Activated naive CD8-positive, alpha-beta T cell treated with anti-CD3 and anti-CD28 coated beads, Interleukin-2, amount 50 U/mL, for 24 hours (primary cell): ENCODE measurements around the gene CLMP.
"Not testable (repeated sequence)": the region's sequence is repeated elsewhere in the genome, so short reads cannot be mapped to it uniquely, and the experiment has no call there.

Experiments used
- ATAC-seq: fragments of 150-1000 bp; cut with Tn5 transposase; one replicate; pipeline ENCODE4 v1.10.0; 2021
- DNase-seq: peaks from one replicate; pipeline ENCODE4 v3.0.0; 2021
- H3K27ac Mint-ChIP-seq: one replicate; pipeline ENCODE4 v1.8.0; 2021; ENCODE audit warnings: mild to moderate bottlenecking, mixed read lengths
- H3K27me3 Mint-ChIP-seq: one replicate; pipeline ENCODE4 v1.8.0; 2021; ENCODE audit warnings: mixed read lengths
- H3K36me3 Mint-ChIP-seq: one replicate; pipeline ENCODE4 v1.8.0; 2021; ENCODE audit warnings: low read depth, mixed read lengths
- H3K4me1 Mint-ChIP-seq: one replicate; pipeline ENCODE4 v1.8.0; 2021; ENCODE audit warnings: mixed read lengths
- H3K4me3 Mint-ChIP-seq: one replicate; pipeline ENCODE4 v1.8.0; 2021; ENCODE audit warnings: mild to moderate bottlenecking, moderate library complexity, mixed read lengths
- H3K9me3 Mint-ChIP-seq: one replicate; pipeline ENCODE4 v1.8.0; 2021; ENCODE audit warnings: mixed read lengths

Gene CLMP

GRCh38 chr11:123129920-123130319 lies 65.1 kb downstream of the CLMP start:
- Mint-ChIP-seq H3K9me3 (no peaks in the 10 kb centered on the region), H3K27ac (no peak overlapping the region), H3K4me3 (no peak overlapping the region), H3K27me3 (no peaks in the 10 kb centered on the region), H3K4me1 (peaks cover 6% of the 10 kb centered on the region), H3K36me3 (no peaks in the 10 kb centered on the region)
- DNase-seq (no peak), ATAC-seq (peak; percentile 52)

- DNase-seq (no peak), ATAC-seq (no peak)
- Mint-ChIP-seq H3K36me3 (no peaks in the 10 kb centered on the region), H3K27ac (no peak overlapping the region), H3K9me3 (no peaks in the 10 kb centered on the region), H3K4me3 (no peak overlapping the region), H3K4me1 (peaks cover 5% of the 10 kb centered on the region), H3K27me3 (peaks cover 2% of the 10 kb centered on the region)
These were observed 69.9 kb downstream of the CLMP start for GRCh38 chr11:123125169-123125568.

GRCh38 chr11:123122852-123123251 lies 72.2 kb downstream of the CLMP start:
- DNase-seq (no peak), ATAC-seq (no peak)
- Mint-ChIP-seq H3K4me1 (peaks cover 6% of the 10 kb centered on the region), H3K4me3 (no peak overlapping the region), H3K9me3 (no peaks in the 10 kb centered on the region), H3K27ac (no peak overlapping the region), H3K36me3 (no peaks in the 10 kb centered on the region), H3K27me3 (peaks cover 6% of the 10 kb centered on the region)

GRCh38 chr11:123122341-123122740 lies 72.7 kb downstream of the CLMP start:
- DNase-seq (no peak), ATAC-seq (no peak)
- Mint-ChIP-seq H3K27ac (no peak overlapping the region), H3K27me3 (peaks cover 6% of the 10 kb centered on the region), H3K4me3 (no peak overlapping the region), H3K9me3 (no peaks in the 10 kb centered on the region), H3K36me3 (no peaks in the 10 kb centered on the region), H3K4me1 (peaks cover 6% of the 10 kb centered on the region)

GRCh38 chr11:123116486-123116885 lies 78.6 kb downstream of the CLMP start:
- Mint-ChIP-seq H3K36me3 (no peaks in the 10 kb centered on the region), H3K4me1 (peaks cover 6% of the 10 kb centered on the region), H3K4me3 (no peak overlapping the region), H3K27ac (no peak overlapping the region), H3K27me3 (peaks cover 4% of the 10 kb centered on the region), H3K9me3 (peaks cover 5% of the 10 kb centered on the region)
- ATAC-seq (no peak), DNase-seq (no peak)

GRCh38 chr11:123111465-123111864 lies 83.6 kb downstream of the CLMP start:
- DNase-seq (no peak), ATAC-seq (no peak)
- H3K4me1 Mint-ChIP-seq = no peaks in the 10 kb centered on the region
- no peak overlapping the region for H3K4me3 Mint-ChIP-seq
- H3K27ac Mint-ChIP-seq = no peak overlapping the region
- H3K9me3 Mint-ChIP-seq = peaks cover 5% of the 10 kb centered on the region
- no peaks in the 10 kb centered on the region for H3K36me3 Mint-ChIP-seq
- no peaks in the 10 kb centered on the region for H3K27me3 Mint-ChIP-seq

- H3K36me3 Mint-ChIP-seq = no peaks in the 10 kb centered on the region
- no peak overlapping the region for H3K4me3 Mint-ChIP-seq
- H3K27me3 Mint-ChIP-seq = no peaks in the 10 kb centered on the region
- ATAC-seq (no peak), DNase-seq (no peak)
- H3K4me1 Mint-ChIP-seq = no peaks in the 10 kb centered on the region
- no peaks in the 10 kb centered on the region for H3K9me3 Mint-ChIP-seq
- no peak overlapping the region for H3K27ac Mint-ChIP-seq
These were observed 84.7 kb downstream of the CLMP start for GRCh38 chr11:123110397-123110796.

GRCh38 chr11:123107945-123108495 lies 87.0 kb downstream of the CLMP start:
- Mint-ChIP-seq H3K4me1 (peaks cover 4% of the 10 kb centered on the region), H3K9me3 (no peaks in the 10 kb centered on the region), H3K4me3 (no peak overlapping the region), H3K27ac (no peak overlapping the region), H3K36me3 (no peaks in the 10 kb centered on the region), H3K27me3 (no peaks in the 10 kb centered on the region)
- ATAC-seq (no peak), DNase-seq (no peak)

GRCh38 chr11:123104697-123105096 lies 90.4 kb downstream of the CLMP start:
- peaks cover 18% of the 10 kb centered on the region for H3K4me1 Mint-ChIP-seq
- no peaks in the 10 kb centered on the region for H3K36me3 Mint-ChIP-seq
- H3K4me3 Mint-ChIP-seq = no peak overlapping the region
- no peaks in the 10 kb centered on the region for H3K27me3 Mint-ChIP-seq
- no peak for DNase-seq
- ATAC-seq = no peak
- H3K9me3 Mint-ChIP-seq = no peaks in the 10 kb centered on the region
- H3K27ac Mint-ChIP-seq = no peak overlapping the region

- no peak overlapping the region for H3K4me3 Mint-ChIP-seq
- H3K9me3 Mint-ChIP-seq = no peaks in the 10 kb centered on the region
- ATAC-seq = peak; percentile 59
- peak; percentile 16 for DNase-seq
- no peaks in the 10 kb centered on the region for H3K36me3 Mint-ChIP-seq
- H3K27me3 Mint-ChIP-seq = no peaks in the 10 kb centered on the region
- H3K4me1 Mint-ChIP-seq = peaks cover 19% of the 10 kb centered on the region
- H3K27ac Mint-ChIP-seq = no peak overlapping the region
These were observed 91.6 kb downstream of the CLMP start for GRCh38 chr11:123103326-123103980.

- H3K36me3 Mint-ChIP-seq = no peaks in the 10 kb centered on the region
- H3K27ac Mint-ChIP-seq = no peak overlapping the region
- H3K27me3 Mint-ChIP-seq = no peaks in the 10 kb centered on the region
- DNase-seq (no peak), ATAC-seq (no peak)
- no peaks in the 10 kb centered on the region for H3K9me3 Mint-ChIP-seq
- peaks cover 19% of the 10 kb centered on the region for H3K4me1 Mint-ChIP-seq
- H3K4me3 Mint-ChIP-seq = no peak overlapping the region
These were observed 94.5 kb downstream of the CLMP start for GRCh38 chr11:123100379-123101085.

- DNase-seq (no peak), ATAC-seq (no peak)
- Mint-ChIP-seq H3K4me1 (peaks cover 19% of the 10 kb centered on the region), H3K9me3 (no peaks in the 10 kb centered on the region), H3K27me3 (no peaks in the 10 kb centered on the region), H3K4me3 (no peak overlapping the region), H3K36me3 (no peaks in the 10 kb centered on the region), H3K27ac (no peak overlapping the region)
These were observed 96.1 kb downstream of the CLMP start for GRCh38 chr11:123098990-123099389.

GRCh38 chr11:123093739-123094138 lies 101.3 kb downstream of the CLMP start:
- H3K36me3 Mint-ChIP-seq = no peaks in the 10 kb centered on the region
- DNase-seq (no peak), ATAC-seq (no peak)
- no peaks in the 10 kb centered on the region for H3K9me3 Mint-ChIP-seq
- no peak overlapping the region for H3K27ac Mint-ChIP-seq
- no peaks in the 10 kb centered on the region for H3K27me3 Mint-ChIP-seq
- H3K4me1 Mint-ChIP-seq = no peaks in the 10 kb centered on the region
- no peak overlapping the region for H3K4me3 Mint-ChIP-seq

- Mint-ChIP-seq H3K9me3 (no peaks in the 10 kb centered on the region), H3K4me1 (peaks cover 15% of the 10 kb centered on the region), H3K4me3 (no peak overlapping the region), H3K27ac (no peak overlapping the region), H3K27me3 (no peaks in the 10 kb centered on the region), H3K36me3 (no peaks in the 10 kb centered on the region)
- ATAC-seq = no peak
- no peak for DNase-seq
These were observed 103.5 kb downstream of the CLMP start for GRCh38 chr11:123091506-123091905.

- H3K27ac Mint-ChIP-seq, H3K27me3 Mint-ChIP-seq, H3K36me3 Mint-ChIP-seq, ATAC-seq, DNase-seq, H3K4me3 Mint-ChIP-seq, H3K9me3 Mint-ChIP-seq: not testable (repeated sequence)
- H3K4me1 Mint-ChIP-seq = peaks cover 21% of the 10 kb centered on the region
These were observed 104.9 kb downstream of the CLMP start for GRCh38 chr11:123090168-123090567.
